Epidermal melanocyte (primary cell): ENCODE data around the gene SLC6A7.

ENCODE experiments used
- DNase-seq: peaks from one replicate; pipeline ENCODE4 v3.0.0; 2011; ENCODE audit warnings: low spot score; ENCODE audit not compliant: insufficient read length

SLC6A7 gene

DNA sequence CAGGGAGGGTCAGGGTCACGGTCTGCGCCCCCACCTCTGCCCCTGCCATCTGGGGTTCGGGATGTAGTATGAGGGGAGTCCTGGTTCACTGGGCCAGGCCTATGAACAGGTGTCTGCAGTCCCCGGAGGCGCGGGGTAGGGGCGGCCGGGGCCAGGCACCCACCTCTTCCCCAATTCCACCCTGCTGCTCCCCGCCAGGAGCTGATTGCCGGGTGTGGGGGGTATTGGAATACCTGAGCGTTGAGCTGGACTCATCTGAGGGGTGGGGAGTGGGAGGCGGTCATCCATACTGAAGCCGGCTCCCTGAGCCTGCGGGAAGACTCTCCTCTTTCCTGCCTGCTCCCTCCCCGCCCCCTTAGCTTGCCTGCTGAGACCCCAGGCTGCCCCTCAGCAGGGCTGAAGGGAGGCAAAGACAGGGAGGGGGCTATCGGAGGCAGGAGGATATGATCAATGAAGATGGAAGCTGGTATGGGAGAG lies 679 bp downstream of the SLC6A7 start:
- DNase-seq = no peak

DNA sequence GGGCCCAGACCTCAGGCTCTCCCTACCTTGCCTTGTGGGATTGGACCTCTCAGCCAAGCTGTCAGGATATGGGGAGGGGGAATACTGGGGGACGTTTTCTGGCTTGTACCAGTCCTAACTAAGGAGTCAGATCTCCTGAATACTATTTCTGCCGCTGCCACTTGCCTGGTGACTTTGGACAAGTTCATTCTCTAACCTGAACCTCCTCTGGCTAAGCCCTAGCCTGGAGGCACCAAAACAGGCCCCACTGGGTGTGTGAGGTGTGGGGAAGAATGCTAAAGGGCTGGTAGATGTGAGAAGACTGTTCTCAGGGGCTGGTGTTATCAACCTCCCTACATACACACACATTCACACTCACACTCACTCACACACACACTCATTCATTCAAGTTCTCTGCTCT lies 1.1 kb downstream of the SLC6A7 start:
- DNase-seq = no peak

DNA sequence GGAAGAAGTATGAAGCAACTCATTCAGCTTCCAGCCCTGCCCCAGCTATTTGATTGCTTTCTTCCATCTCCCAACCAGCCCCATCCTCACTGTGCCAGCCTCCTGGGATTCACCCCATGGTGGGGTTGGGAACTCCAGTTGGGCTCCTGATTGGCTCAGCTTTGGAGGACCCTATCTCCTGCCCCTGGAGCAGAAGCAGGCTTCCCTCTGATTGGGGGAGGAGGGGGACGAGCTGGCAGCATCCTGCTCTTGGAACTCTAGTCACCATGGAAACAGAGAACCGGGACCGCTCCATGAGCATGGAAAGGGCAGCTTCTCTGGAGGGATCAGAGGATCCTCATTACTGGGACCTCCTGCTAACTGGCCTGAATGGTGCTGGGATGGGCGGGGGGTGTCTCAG lies 2.6 kb downstream of the SLC6A7 start:
- DNase-seq = no peak

GRCh38 chr5:150195736-150196485 lies 6.0 kb downstream of the SLC6A7 start:
- DNase-seq = no peak

DNA sequence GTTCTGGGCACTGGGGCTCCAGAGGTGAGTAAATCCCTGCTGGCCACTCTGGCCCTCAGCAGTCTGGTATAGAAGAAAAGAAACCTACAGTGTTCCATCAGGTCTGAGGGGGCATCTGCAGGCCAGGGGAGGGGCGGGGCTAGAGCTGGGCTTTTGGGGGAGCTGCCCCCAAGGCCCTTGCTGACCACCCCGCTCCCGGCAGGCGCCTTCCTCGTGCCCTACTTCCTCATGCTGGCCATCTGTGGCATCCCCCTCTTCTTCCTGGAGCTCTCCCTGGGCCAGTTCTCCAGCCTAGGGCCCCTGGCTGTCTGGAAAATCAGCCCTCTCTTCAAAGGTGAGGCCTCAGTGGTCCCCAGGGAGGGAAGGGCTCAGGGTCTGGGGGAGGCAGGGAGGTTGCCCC lies 6.7 kb downstream of the SLC6A7 start:
- no peak for DNase-seq

DNA sequence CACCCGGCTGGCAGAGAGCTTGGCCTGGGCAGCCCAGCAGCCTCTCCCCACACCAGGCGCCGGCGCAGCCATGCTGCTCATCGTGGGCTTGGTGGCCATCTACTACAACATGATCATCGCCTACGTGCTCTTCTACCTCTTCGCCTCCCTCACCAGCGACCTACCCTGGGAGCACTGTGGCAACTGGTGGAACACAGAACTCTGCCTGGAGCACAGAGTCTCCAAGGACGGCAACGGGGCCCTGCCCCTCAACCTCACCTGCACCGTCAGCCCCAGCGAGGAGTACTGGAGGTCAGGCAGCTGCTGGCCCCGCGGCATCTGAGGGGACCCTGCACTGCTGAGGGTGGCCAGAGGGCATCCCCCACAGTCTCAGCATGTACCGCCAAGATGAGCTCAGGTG lies 7.1 kb downstream of the SLC6A7 start:
- DNase-seq = no peak

DNA sequence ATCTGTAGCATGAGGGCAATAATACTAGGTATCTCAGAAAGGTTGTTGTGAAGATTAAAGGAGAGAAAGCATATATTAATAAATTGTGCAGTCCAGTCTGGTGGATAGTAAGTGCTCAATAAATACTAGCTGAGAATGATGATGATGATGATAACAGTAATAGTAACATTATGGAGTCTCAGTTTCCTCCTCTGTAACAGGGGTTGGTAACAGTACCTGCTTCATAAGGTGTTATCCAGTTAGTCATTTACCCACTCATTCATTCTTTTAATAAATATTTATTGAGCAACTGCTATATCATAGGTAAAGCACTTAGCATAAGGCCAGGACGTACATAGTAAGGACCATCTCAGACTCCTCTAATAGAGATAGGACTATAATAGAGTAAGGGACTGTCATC lies 7.6 kb downstream of the SLC6A7 start:
- DNase-seq = no peak

GRCh38 chr5:150202501-150202900 lies 12.6 kb downstream of the SLC6A7 start:
- no peak for DNase-seq

DNA sequence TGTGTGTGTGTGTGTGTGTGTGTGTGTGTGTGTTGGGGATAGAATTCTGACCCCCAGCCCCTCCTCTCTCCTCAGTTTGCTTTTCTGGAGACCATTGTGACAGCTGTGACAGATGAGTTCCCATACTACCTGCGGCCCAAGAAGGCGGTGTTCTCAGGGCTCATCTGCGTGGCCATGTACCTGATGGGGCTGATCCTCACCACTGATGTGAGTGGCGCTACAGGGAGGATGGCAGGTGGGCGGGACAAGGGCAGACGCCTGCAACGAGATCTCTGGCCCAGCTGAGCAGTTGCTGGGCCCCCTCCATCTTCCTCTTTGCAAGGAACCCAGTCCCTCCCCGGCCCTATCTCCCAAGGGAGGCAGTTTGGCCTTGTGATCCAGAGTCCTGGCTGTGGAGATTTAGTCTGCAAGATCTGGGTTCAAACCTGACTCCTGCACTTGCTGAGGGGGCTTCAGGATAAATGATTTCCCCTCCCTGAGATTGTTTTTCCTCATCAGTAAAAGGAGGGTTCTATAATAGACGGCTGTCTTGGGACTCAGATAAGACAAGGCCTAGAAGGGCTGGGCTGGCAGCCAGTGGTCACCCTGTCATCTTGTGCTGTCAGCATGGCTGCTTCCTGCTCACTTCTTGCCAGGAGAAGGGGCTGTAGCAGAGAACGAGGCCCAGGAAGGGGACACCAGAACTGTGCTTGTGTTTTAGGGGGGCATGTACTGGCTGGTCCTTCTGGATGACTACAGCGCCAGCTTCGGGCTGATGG lies 14.1 kb downstream of the SLC6A7 start:
- DNase-seq = no peak

GRCh38 chr5:150204590-150204960 lies 14.7 kb downstream of the SLC6A7 start:
- no peak for DNase-seq

DNA sequence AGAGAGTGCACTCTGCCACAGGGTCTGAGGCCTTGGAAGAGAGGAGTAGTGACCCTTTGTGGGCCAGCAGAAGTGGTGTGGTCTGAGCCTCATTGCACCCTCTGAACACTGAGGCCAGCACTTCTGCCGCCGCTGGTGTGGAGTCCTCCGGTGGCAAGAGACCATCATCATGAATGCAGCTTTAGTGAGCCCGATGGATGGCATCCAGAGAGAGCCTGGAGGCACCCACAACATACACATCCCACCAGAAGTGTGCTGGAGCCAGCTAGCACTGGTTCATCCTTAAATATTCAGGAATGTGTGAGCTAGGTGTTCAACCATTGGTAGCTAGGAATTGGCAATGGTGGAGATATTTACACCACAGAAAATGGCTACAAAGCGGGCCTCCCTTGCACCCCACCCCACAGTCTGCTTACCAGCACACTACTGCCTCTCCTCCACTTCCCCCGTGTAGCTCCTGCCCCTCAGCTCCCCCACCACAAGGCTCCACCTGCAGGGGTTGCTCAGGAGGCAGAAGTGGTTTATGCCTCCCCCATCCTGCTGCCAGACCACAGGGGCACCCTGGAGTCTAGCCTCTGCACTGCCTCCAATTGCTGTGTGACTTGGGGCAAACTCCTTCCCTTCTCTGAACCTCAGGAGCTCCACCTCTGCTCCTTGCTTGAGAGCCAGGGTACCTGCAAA lies 16.4 kb downstream of the SLC6A7 start:
- DNase-seq = no peak

DNA sequence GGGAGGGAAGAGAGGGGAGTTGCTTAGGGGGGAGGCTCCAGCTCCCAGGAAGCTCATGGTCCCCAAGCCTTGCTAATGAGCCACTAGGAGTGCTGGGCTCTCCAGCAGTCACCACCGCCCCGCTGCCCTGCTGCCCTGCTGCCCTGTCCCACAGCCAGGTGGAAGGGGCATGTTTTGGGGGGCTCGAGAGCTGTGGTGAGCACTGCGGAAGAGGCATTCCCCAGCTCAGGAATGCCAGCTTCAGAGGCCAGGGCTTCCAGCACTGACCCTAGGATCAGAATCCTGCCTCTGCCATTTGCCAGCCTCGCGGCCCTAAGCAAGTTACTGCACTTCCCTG lies 16.9 kb downstream of the SLC6A7 start:
- DNase-seq = no peak

GRCh38 chr5:150208187-150209098 lies 18.6 kb downstream of the SLC6A7 start:
- DNase-seq = no peak

GRCh38 chr5:150209099-150209635 lies 19.3 kb downstream of the SLC6A7 start:
- DNase-seq = no peak

DNA sequence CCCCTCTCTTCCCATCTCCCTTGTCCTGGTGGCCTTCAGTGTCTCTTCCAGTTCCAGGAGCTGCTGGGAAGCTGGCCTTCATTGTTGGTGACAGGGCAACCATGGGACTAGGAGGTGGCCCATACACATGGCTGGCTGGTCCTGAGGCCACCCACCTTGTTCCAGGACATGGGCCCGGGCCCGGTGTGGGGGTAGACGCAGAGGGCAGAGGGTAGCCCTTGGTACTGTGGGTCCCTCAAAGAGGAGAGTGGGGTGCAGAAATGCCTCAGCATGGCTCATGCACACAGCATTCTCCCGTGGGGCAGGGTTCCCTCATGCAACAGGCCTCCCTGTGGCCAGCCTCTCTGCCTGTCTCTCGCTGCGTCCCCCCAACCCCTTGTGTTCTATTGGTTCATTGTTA lies 20.8 kb downstream of the SLC6A7 start:
- no peak for DNase-seq

DNA sequence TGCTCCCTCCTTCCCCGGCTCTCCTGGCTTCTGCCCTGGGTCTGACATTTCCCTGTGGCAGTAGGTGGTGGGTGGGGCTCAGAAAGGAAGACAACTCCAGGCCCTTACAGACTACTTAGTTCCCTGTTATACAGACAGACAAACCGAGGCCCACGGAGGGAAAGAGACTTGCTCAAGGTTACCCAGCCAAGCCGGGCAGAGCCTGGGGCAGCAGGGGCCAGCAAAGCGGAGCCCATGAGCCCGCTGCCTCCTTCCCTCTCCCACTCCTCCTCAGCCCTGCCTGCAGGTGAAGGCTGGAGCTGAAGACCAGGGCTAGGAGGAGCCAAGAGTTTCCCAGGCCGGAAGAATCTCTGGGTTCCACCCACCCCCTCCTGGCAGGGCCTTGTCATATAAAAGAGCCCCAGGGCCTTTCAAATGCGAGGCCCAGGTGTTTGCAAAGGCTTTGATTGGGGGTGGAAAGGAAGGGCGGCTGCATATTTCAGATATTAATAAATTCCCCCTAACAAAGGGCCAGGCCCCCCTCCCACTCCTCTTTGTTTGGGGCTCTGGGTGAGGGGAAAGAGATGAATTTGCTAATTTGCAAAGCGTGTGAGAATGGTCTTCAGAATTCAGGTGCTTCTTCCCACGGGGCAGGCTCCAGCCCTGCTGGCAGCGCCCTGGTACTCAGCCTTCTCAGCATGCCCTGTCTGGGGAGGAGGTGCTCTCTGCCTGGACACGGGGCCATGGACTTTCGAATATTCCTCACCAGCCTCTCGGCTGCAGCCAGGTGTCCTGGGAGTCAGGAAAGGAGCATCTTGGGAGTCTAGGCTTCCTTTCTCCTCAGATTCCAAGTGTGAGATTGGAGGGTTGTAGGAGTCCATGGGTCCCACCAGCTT lies 21.5 kb downstream of the SLC6A7 start:
- no peak for DNase-seq

DNA sequence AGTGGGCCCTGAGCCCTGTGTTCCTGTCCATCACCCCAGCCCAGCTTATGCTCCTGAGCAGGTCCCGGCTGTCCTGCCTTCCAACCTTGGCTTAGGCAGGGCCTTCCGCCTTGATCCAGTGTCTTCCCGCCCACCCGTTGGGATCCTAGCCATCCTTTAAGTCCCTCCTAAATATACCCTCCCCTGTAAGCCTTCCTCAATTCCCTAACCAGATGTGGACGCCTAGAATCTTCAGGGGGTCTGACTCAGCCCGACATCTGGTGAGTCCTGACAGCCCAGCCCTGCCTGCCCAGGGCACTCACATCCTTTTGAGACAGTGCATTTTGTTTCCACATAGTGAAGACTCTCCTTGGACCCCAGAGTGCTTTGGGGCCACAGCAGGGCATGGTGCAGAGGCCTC lies 23.7 kb downstream of the SLC6A7 start:
- no peak for DNase-seq

GRCh38 chr5:150214289-150214688 lies 24.4 kb downstream of the SLC6A7 start:
- DNase-seq = no peak

DNA sequence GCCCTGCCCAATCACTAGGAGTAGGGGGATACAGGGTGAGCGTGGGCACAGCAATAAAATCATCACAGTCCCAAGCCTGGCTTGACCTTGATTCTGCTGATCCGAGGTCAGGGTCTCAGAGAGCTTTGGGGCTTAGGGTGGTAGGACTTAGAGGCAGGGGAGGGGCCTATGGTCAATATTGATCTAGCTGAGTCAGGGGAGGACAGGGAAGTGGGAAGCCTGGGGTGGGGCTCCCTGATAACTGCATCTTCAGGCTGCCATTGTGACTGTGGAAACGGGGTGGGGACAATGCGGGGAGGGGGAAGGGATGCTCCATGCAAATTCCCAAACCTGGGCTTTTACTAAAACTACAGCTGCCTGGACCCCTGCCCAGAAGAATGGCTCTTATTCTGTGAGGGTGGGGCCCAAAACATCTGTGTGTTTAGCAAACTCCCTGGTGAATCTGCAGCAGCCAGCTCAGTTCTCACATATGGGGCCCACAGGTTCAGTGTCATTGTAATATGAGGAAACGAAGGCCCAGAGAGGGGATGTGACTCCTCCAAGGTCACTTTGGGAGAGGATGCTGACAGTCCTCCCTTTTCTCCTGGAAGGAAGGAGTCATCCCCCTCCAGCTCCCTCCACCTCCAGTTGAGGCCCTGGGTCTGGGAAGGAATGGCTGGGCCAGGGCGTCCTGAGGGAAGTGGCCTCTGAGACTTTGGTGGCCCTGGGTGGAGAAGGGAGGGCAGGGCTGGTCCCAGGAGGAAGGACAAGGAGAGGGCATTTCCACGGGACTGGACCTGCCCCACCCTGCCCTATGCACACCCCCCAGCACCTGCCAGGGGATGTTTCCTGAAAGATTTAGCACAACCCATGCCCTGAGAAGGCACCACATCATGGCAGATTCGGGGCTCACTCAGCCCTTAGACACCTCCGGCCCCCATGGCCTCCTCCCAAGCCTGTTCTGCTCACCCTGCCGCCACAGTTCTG lies 26.4 kb downstream of the SLC6A7 start:
- DNase-seq = no peak
